Caco-2 (cell line): ENCODE measurements around the gene ABL1. TPM values are rescaled to one million over a fixed set of nuclear protein-coding genes. Genes with fewer than 3 reads are reported as not detected.

Experiments
- BruUV-seq: library from RNA; stranded (reverse); fragments of 400-500 nt; replicated peaks from 2 replicates; lab custom pipeline; 2021; lab: Mats Ljungman, UMichigan
- CTCF ChIA-PET: fragments of 300-600 bp; sonication (Branson Sonifier 250); formaldehyde crosslinking; loops from one replicate; lab custom pipeline; 2022; ENCODE audit warnings: antibody characterized with exemption; lab: Charles Lee
- POLR2A ChIA-PET: fragments of 300-600 bp; sonication (Branson Sonifier 250); formaldehyde crosslinking; loops from one replicate; lab custom pipeline; 2022; ENCODE audit warnings: antibody characterized with exemption; lab: Charles Lee
- DNase-seq, 2 experiments: peaks; one replicate each; pipeline versions ENCODE4 v3.0.0 to v3.0.0-alpha.2; 2020 to 2022
- H3K27me3 ChIP-seq: replicated peaks from 2 replicates; pipeline ENCODE4 v1.6.0; 2011; ENCODE audit warnings: low read length; ENCODE audit not compliant: control insufficient read depth, insufficient read depth
- H3K36me3 ChIP-seq: 2 replicates; pipeline ENCODE4 v1.5.1; 2011; ENCODE audit warnings: low read length; ENCODE audit not compliant: control insufficient read depth, insufficient read depth
- H3K4me1 ChIP-seq: fragments of 250-450 bp; sonication (Bioruptor Pico); 2 replicates; pipeline ENCODE4 v1.5.1; 2020; ENCODE audit warnings: mild to moderate bottlenecking
- H3K4me3 ChIP-seq: 2 replicates; pipeline ENCODE4 v1.5.1; 2011; ENCODE audit warnings: low read depth, mild to moderate bottlenecking, control low read depth, low read length
- H3K9me3 ChIP-seq: fragments of 250-450 bp; sonication (Bioruptor Pico); 2 replicates; pipeline ENCODE4 v1.5.1; 2020; ENCODE audit warnings: mild to moderate bottlenecking, moderate library complexity
- H3K27ac Mint-ChIP-seq: one replicate; pipeline ENCODE4 v1.8.0; 2022; ENCODE audit warnings: mixed read lengths; ENCODE audit not compliant: unreplicated experiment
- H3K27me3 Mint-ChIP-seq: one replicate; pipeline ENCODE4 v1.8.0; 2022; ENCODE audit warnings: mixed read lengths; ENCODE audit not compliant: insufficient read depth, unreplicated experiment
- H3K36me3 Mint-ChIP-seq: one replicate; pipeline ENCODE4 v1.8.0; 2022; ENCODE audit warnings: mild to moderate bottlenecking, mixed read lengths; ENCODE audit not compliant: insufficient read depth, unreplicated experiment
- H3K4me1 Mint-ChIP-seq: one replicate; pipeline ENCODE4 v1.8.0; 2022; ENCODE audit warnings: low read depth, mixed read lengths; ENCODE audit not compliant: unreplicated experiment
- H3K4me3 Mint-ChIP-seq: one replicate; pipeline ENCODE4 v1.8.0; 2022; ENCODE audit warnings: mild to moderate bottlenecking, moderate library complexity, mixed read lengths; ENCODE audit not compliant: unreplicated experiment
- H3K9me3 Mint-ChIP-seq: one replicate; pipeline ENCODE4 v1.8.0; 2022; ENCODE audit warnings: mixed read lengths; ENCODE audit not compliant: unreplicated experiment
- intact Hi-C: fragments of 100-400 bp; cut with micrococcal nuclease; formaldehyde crosslinking; loops from one replicate; pipeline ENCODE4 v1.10.0; 2022; ENCODE audit not compliant: unreplicated experiment
- total RNA-seq: library from RNA; stranded (reverse); gene quantifications from 2 replicates; pipeline ENCODE4 v1.2.3, GENCODE V29; 2022
- TF ChIP-seq, protein P1 (sequence below), 2 experiments: fragments of 200-600 bp in 1 of 2; IDR thresholded peaks; 1 replicate in 1 of 2; 2 replicates in 1 of 2; pipeline versions ENCODE4 v1.5.1 to v1.8.0; 2011 to 2022; ENCODE audit warnings: antibody characterized with exemption in 1 of 2, control low read depth in 1 of 2, inconsistent platforms in 1 of 2, low read depth in 1 of 2, low read length in 1 of 2, mild to moderate bottlenecking in 1 of 2, moderate library complexity in 1 of 2; ENCODE audit not compliant: insufficient read depth in 1 of 2, severe bottlenecking in 1 of 2, unreplicated experiment in 1 of 2

Gene ABL1
- total RNA-seq, 1 experiment from 2014 or later: 55.2 TPM

DNA sequence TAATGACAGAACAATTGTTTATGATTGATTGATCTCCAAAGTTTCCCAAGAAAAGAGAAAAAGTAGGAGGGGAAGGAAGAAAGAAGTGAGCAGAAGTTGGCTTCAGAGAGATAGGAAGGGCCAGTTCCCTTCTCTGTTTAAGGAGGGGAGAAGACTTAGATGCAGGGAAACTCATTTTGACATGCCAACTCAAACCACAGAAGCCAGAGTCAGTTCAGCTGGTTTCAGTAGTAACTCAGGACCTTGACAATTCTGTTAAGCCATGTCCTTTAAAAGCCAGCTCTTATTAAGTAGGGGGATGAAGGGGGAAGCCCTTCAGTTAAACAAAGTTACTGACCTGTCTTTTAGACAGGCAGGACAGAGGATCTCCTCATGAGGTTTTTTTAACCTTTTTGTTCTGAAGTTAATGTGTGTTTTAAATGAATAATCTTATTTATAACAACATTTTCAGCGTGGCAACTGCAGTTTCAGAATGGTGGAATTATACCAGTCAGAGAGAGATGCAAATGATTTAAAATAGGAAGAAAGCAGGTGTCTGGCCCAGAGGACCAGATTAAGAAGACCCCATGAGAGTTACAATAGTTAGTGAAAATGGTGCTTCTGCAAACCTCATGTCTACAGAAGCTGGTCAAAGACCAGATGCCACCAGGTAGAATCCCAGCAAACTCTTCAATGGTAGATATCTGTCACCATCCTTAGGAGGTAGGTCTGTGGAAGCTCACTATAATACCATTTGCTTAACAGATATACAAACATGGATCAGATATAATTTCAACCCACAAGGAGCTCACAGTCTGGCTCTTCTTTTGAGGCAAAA lies 29.3 kb upstream of the ABL1 start:
- no peak for DNase-seq
- H3K4me3 ChIP-seq: no peak overlapping the region
- no peaks in the 10 kb centered on the region for H3K27me3 Mint-ChIP-seq
- H3K36me3 Mint-ChIP-seq: no peaks in the 10 kb centered on the region
- H3K36me3 ChIP-seq: no peaks in the 10 kb centered on the region
- POLR2A ChIA-PET: interaction anchor here (0.6 kb wide), 1 partner anchor 20 kb away, joined by 3 read pairs; no protein-coding TSS in a partner anchor
- H3K9me3 ChIP-seq: no peaks in the 10 kb centered on the region
- BruUV-seq: no TSS peak
- H3K27me3 ChIP-seq: no peaks in the 10 kb centered on the region
- H3K4me3 Mint-ChIP-seq: no peak overlapping the region
- TF ChIP-seq, protein P1, sequence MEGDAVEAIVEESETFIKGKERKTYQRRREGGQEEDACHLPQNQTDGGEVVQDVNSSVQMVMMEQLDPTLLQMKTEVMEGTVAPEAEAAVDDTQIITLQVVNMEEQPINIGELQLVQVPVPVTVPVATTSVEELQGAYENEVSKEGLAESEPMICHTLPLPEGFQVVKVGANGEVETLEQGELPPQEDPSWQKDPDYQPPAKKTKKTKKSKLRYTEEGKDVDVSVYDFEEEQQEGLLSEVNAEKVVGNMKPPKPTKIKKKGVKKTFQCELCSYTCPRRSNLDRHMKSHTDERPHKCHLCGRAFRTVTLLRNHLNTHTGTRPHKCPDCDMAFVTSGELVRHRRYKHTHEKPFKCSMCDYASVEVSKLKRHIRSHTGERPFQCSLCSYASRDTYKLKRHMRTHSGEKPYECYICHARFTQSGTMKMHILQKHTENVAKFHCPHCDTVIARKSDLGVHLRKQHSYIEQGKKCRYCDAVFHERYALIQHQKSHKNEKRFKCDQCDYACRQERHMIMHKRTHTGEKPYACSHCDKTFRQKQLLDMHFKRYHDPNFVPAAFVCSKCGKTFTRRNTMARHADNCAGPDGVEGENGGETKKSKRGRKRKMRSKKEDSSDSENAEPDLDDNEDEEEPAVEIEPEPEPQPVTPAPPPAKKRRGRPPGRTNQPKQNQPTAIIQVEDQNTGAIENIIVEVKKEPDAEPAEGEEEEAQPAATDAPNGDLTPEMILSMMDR (IDR thresholded peaks at IDR 0.05; ENCODE audit: insufficient read depth in 1 of 2, low read depth in 1 of 2, low read length in 1 of 2, severe bottlenecking in 1 of 2, unreplicated experiment in 1 of 2): no peak
- no peak overlapping the region for H3K27ac Mint-ChIP-seq
- H3K4me1 ChIP-seq: no peaks in the 10 kb centered on the region
- intact Hi-C loops: no loop called here
- CTCF ChIA-PET: no interaction called here
- H3K4me1 Mint-ChIP-seq: peaks cover 7% of the 10 kb centered on the region
- peaks cover 17% of the 10 kb centered on the region for H3K9me3 Mint-ChIP-seq

DNA sequence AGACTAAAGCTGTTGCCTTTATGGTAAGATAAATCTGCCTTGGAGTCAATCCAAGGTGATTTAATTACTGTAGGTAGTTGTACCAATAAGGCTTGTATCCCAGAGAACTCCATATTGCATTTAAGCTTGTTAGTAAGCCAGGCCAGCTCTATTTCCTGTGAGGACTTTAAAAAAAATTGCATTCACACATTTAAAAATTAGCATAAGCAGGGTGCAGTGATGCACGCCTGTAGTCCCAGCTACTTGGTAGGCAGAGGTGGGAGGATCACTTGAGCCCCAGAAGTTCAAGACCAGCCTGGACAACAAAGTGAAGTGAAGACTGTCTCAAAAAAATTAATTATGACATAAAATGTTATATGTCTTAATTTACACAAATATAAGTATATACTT lies 28.7 kb upstream of the ABL1 start:
- TF ChIP-seq, protein P1 (IDR thresholded peaks at IDR 0.05; ENCODE audit: insufficient read depth in 1 of 2, low read depth in 1 of 2, low read length in 1 of 2, severe bottlenecking in 1 of 2, unreplicated experiment in 1 of 2): no peak
- Mint-ChIP-seq H3K4me1 (peaks cover 7% of the 10 kb centered on the region), H3K4me3 (no peak overlapping the region), H3K9me3 (peaks cover 22% of the 10 kb centered on the region), H3K27ac (no peak overlapping the region), H3K36me3 (no peaks in the 10 kb centered on the region), H3K27me3 (no peaks in the 10 kb centered on the region)
- Histone ChIP-seq H3K27me3 (no peaks in the 10 kb centered on the region), H3K36me3 (no peaks in the 10 kb centered on the region), H3K9me3 (no peaks in the 10 kb centered on the region), H3K4me1 (no peaks in the 10 kb centered on the region), H3K4me3 (no peak overlapping the region)
- ChIA-PET POLR2A (no interaction called here), CTCF (no interaction called here)
- DNase-seq: no peak
- intact Hi-C loops: no loop called here
- no TSS peak for BruUV-seq

DNA sequence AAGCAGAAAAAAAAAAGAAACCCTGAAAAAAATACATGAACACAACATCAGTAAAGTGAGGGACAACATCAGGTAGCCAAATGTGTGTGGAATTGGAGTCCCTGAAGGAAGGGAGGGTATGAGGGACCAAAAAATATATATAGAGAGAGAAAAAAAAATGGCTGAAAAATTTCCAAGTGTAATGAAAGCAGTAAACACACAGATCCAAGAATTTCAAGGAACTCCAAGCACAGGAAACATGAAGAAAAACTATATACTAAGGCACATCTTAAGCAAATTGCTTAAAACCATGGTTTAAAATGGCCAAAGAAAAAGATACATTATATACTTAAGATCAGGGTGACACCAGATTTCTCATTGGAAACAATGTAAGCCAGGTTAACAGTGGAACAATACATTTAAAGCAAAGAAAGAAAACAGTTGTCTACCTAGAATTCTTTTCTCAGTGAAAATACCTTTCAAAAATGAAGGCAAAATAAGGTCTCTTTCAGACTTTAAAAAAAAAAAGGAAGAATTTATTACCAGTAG lies 24.4 kb upstream of the ABL1 start:
- TF ChIP-seq, protein P1 (IDR thresholded peaks at IDR 0.05; ENCODE audit: insufficient read depth in 1 of 2, low read depth in 1 of 2, low read length in 1 of 2, severe bottlenecking in 1 of 2, unreplicated experiment in 1 of 2): no peak
- H3K27me3 ChIP-seq: no peaks in the 10 kb centered on the region
- DNase-seq: no peak
- H3K4me1 ChIP-seq: no peaks in the 10 kb centered on the region
- Mint-ChIP-seq H3K4me3 (no peak overlapping the region), H3K9me3 (peaks cover 22% of the 10 kb centered on the region), H3K36me3 (no peaks in the 10 kb centered on the region), H3K27ac (no peak overlapping the region), H3K27me3 (no peaks in the 10 kb centered on the region), H3K4me1 (peaks cover 7% of the 10 kb centered on the region)
- BruUV-seq: no TSS peak
- no peaks in the 10 kb centered on the region for H3K9me3 ChIP-seq
- intact Hi-C loops: no loop called here
- H3K4me3 ChIP-seq: no peak overlapping the region
- no peaks in the 10 kb centered on the region for H3K36me3 ChIP-seq
- POLR2A ChIA-PET: no interaction called here
- CTCF ChIA-PET: no interaction called here
